MG63 (cell line): ENCODE measurements around the gene GALNT2. TPM values are rescaled to one million over a fixed set of nuclear protein-coding genes. Genes with fewer than 3 reads are reported as not detected.

ENCODE experiments used
- DNase-seq: peaks from one replicate; pipeline ENCODE4 v3.0.0-alpha.2; 2020
- H3K27me3 ChIP-seq: fragments of 250-450 bp; sonication (Bioruptor Pico); 2 replicates; pipeline ENCODE4 v1.5.1; 2020; ENCODE audit warnings: mild to moderate bottlenecking, moderate library complexity
- H3K36me3 ChIP-seq: fragments of 250-450 bp; sonication (Bioruptor Pico); 2 replicates; pipeline ENCODE4 v1.5.1; 2020; ENCODE audit warnings: mild to moderate bottlenecking, moderate library complexity
- H3K4me3 ChIP-seq: fragments of 250-450 bp; sonication (Bioruptor Pico); 2 replicates; pipeline ENCODE4 v1.5.1; 2020; ENCODE audit warnings: mild to moderate bottlenecking, moderate library complexity
- H3K9me3 ChIP-seq: fragments of 250-450 bp; sonication (Bioruptor Pico); 2 replicates; pipeline ENCODE4 v1.5.1; 2020; ENCODE audit warnings: mild to moderate bottlenecking, moderate library complexity
- total RNA-seq: library from RNA; depleted of rRNA; stranded (reverse); fragments of >200 nt; shearing (Covaris generic); gene quantifications from 2 replicates; pipeline ENCODE4 v1.2.3, GENCODE V29; 2014; ENCODE audit warnings: low replicate concordance

GALNT2 gene
- total RNA-seq, 1 experiment from 2014 or later = 149 TPM

DNA sequence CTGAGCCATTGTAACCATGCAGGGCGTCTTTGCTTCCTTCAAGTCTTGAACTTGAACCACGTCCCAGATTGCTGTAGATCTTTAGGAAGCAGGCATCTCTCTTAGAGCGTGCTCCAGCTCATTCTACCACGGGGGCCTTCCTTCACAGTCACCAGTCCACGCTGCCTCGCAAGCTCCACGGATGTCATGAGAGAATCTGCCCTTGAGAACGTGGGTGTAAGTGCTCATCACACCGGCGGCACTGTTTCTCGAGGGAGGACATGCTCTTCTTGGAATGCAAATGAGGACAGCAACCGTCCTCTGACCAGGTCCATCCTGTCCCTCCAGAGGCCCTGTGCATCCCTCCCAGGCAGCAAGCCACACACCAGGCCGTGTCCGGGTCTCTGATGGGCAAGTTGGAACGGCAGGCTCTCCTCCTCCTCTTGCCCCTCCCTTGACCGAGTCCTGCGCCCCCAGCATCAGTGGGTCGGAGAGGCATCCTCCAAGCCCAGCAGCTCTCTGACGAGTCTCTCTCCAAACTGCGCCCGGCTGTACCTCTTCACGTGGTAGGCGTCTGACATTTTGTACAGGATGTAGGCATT is 256.0 kb downstream of the GALNT2 start:
- H3K9me3 ChIP-seq = no peaks in the 10 kb centered on the region
- DNase-seq = no peak

DNA sequence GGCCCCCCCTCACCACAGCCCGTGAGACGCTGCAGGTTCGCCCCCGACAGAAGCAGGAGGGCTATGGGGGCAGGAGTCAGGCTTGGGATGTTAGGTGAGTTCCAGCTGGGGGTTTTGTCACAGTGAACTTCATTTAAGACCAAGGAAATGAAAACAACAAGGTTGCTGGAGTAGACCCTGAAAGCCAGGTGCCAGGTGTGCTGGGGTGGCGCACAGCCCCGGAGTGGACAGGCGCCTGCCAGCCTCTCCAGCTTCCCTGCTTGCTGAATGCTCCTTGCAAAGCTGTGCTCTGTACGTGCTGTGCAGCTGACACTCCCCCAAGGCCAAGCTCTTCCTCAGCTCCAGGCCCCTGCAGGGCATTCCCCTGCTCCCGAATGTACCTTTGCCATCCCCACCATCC is 256.6 kb downstream of the GALNT2 start:
- no peak for DNase-seq
- H3K9me3 ChIP-seq = no peaks in the 10 kb centered on the region

More for the DNA sequence above, 256.0 kb downstream of the GALNT2 start:
- H3K36me3 ChIP-seq = no peaks in the 10 kb centered on the region
- H3K4me3 ChIP-seq = no peak overlapping the region
- no peaks in the 10 kb centered on the region for H3K27me3 ChIP-seq

DNA sequence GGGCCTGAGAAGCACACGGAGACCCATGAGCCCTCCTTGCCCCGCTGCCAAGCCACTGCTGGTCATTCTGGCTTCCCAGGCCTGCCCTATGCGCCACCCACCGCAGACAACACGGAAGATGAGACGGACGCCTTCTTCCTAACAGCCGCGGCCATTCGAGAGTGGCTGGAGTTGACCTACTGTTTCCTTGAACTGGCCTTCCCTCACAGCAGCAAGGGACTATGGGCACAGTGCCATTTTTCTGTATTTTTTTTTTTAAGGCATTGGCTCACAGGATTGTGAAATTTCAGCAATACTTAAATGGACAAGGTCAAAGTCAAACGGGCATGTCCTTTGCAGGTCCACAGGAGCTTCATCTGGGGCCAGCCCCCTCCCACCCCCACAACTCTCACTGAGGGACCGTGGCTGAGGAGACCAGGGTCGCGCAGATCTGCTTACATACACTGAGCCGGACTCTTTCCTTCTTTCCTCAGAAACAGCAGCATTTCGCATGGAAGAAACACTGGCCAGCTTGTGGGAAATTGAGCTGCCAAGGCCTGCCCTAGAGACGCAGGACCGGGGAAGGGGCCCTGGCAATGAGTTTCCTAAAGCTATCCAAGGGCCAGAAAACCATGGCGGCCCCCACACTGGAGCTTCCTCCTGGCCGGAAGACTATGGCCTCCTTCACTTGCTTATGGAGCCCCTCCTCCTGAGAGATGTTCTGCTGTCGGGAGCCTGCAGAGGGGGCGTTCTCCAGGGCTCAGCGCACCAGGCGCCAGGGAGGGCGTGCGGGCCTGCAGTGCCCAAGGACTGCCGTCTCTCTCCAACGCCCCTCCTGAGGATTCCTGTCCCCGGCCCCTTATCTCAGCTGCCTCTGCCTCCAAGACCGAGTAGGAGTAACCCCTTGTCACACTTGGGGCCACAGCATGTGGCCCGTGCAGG is 260.2 kb downstream of the GALNT2 start:
- no peak overlapping the region for H3K4me3 ChIP-seq
- DNase-seq = no peak
- H3K36me3 ChIP-seq = no peaks in the 10 kb centered on the region
- no peaks in the 10 kb centered on the region for H3K27me3 ChIP-seq
- no peaks in the 10 kb centered on the region for H3K9me3 ChIP-seq

More for the DNA sequence above, 256.6 kb downstream of the GALNT2 start:
- no peaks in the 10 kb centered on the region for H3K36me3 ChIP-seq
- no peaks in the 10 kb centered on the region for H3K27me3 ChIP-seq
- no peak overlapping the region for H3K4me3 ChIP-seq

DNA sequence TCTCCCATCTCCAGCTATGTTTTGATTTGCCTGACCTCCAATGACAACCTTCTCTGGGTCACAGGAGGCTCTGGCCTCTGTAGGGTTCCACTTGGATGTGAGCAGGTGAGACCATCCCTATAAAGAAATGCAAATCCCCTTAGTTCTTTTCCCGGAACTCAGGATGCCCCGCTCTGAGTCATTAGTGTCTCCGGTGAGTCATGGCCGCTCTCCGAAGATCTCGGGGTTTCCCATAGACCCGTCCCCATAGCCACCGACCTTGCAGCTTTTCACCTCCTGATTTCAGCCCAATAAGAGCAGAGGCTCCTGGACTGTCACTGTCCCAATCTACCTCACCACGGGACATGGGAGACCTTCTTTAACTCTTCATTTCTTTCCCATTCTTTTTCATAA is 260.9 kb downstream of the GALNT2 start:
- Histone ChIP-seq H3K36me3 (no peaks in the 10 kb centered on the region), H3K9me3 (no peaks in the 10 kb centered on the region), H3K27me3 (no peaks in the 10 kb centered on the region), H3K4me3 (no peak overlapping the region)
- no peak for DNase-seq

DNA sequence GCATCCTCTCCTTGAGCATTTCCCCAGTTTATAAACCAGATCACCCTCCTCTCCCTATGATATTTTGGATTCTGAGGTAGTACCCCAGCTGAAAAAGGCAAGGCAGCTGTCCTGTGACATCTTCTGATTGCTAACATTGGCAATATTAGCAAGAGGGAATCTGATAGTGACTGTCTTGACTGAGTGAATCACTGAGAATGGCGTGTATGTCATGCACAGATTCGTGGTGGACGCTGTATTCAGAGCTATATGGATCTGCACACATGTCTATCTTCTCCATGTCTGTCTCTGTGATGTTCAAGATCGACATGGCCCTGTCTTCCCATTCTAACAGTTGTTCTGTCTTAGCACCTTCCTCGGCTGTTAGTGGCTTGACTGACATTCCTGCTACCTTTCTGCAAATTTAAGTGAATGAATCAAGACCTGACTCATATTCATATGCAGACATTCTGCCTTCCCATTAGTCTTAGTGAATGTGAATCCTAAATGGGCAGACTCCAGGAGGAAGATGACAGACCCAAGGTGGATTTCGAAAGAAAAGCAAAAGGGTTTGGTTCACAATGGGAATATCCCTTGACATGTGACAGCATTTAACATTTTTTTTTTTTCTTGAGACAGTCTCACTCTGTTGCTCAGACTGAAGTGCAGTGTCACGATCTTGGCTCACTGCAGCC is 261.4 kb downstream of the GALNT2 start:
- DNase-seq = no peak
- Histone ChIP-seq H3K9me3 (no peaks in the 10 kb centered on the region), H3K27me3 (no peaks in the 10 kb centered on the region), H3K4me3 (no peak overlapping the region), H3K36me3 (no peaks in the 10 kb centered on the region)

DNA sequence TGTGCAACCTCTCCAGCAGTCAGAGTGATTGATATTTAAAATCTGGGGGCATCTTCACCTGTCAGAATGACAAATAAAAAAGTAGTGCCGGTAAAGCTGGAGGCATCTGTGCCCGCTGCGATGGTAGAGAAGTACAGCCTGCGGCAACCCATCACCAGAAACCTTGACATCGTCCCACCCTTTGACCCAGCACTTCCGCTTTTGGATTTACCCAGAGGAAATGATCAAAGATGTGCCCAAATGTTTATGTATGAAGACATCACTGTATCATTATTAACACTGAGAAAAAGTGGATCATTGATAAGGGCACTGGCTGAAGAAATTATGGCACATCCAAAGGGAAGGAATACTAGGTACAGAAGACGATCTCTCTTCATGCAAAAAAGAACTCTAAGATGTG is 263.1 kb downstream of the GALNT2 start:
- H3K4me3 ChIP-seq = no peak overlapping the region
- H3K27me3 ChIP-seq = no peaks in the 10 kb centered on the region
- no peak for DNase-seq
- H3K9me3 ChIP-seq = no peaks in the 10 kb centered on the region
- H3K36me3 ChIP-seq = no peaks in the 10 kb centered on the region
